ENCODE data around the gene ZNF33A. TPM values are rescaled to one million over a fixed set of nuclear protein-coding genes. Genes with fewer than 3 reads are reported as not detected.

ZNF33A gene
- total RNA-seq, result 9.7 and 10.3 TPM in 2 replicates

GRCh38 chr10:38010119-38010903, at the start of gene ZNF33A:
ZNF33A (plus strand) TSS chr10:38010675; CDS start chr10:38012342, 1,667 bp downstream.

GRCh38 chr10:37976091-37976879, 34.2 kb upstream of the ZNF33A start, which contains the start of gene ZNF25:
ZNF25 (minus strand) TSS chr10:37976647; CDS start chr10:37971722, 4,925 bp downstream.

GRCh38 chr10:38094158-38094926, 83.9 kb downstream of the ZNF33A start, which contains the start of gene ZNF37A:
ZNF37A (plus strand) TSS chr10:38094337; CDS start chr10:38096618, 2,281 bp downstream.

Other genes starting within 250 kb of the ZNF33A start
- 1.9 and 3.9 TPM in 2 replicates for gene ZNF248, start 153.1 kb upstream of the ZNF33A start, total RNA-seq
- 3.0 and 3.2 TPM in 2 replicates for gene ZNF25, start 34.0 kb upstream of the ZNF33A start, total RNA-seq
- gene ZNF37A, start 83.7 kb downstream of the ZNF33A start, total RNA-seq, result 9.5 and 13.2 TPM in 2 replicates

Data from airway epithelial cell (primary cell).